ENCODE results near the gene LAMTOR1.

The LAMTOR1 gene

GRCh38 chr11:72111300-72112142 lies 8.4 kb upstream of the LAMTOR1 start:
- Histone ChIP-seq H3K9me3 (ENCODE audit: control insufficient read depth, insufficient read depth, low read length) (no peaks in the 10 kb centered on the region), H3K9ac (ENCODE audit: low read depth, low read length) (peak overlapping the region; percentile 96), H3K4me1 (ENCODE audit: insufficient read depth, low read length) (peaks cover 4% of the 10 kb centered on the region; the same call in 1 of the 2 replicates), H3K36me3 (ENCODE audit: insufficient read depth, low read length) (no peaks in the 10 kb centered on the region)

GRCh38 chr11:72105888-72106287 lies 2.8 kb upstream of the LAMTOR1 start, which contains the start of gene TOMT:
TOMT (plus strand) TSS chr11:72105924; CDS start chr11:72105952, 28 bp downstream.
- Histone ChIP-seq H3K9me3 (ENCODE audit: control insufficient read depth, insufficient read depth, low read length) (no peaks in the 10 kb centered on the region), H3K36me3 (ENCODE audit: insufficient read depth, low read length) (no peaks in the 10 kb centered on the region; the same call in 1 of the 2 replicates), H3K4me1 (ENCODE audit: insufficient read depth, low read length) (0 out of 2 replicates have a peak, but pooled peaks cover 4% of the 10 kb centered on the region), H3K9ac (ENCODE audit: low read depth, low read length) (no peak within 1 kb of the TSS)

GRCh38 chr11:72103754-72104167 lies 664 bp upstream of the LAMTOR1 start:
- H3K9ac ChIP-seq (ENCODE audit: low read depth, low read length) = peak overlapping the region; percentile 44
- H3K4me1 ChIP-seq (ENCODE audit: insufficient read depth, low read length) = 0 out of 2 replicates have a peak, but pooled peaks cover 4% of the 10 kb centered on the region
- no peaks in the 10 kb centered on the region for H3K9me3 ChIP-seq (ENCODE audit: control insufficient read depth, insufficient read depth, low read length)
- H3K36me3 ChIP-seq (ENCODE audit: insufficient read depth, low read length) = no peaks in the 10 kb centered on the region; the same call in 1 of the 2 replicates

GRCh38 chr11:72102631-72102945 lies 509 bp downstream of the LAMTOR1 start:
- Histone ChIP-seq H3K9ac (ENCODE audit: low read depth, low read length) (peak overlapping the region; percentile 92), H3K36me3 (ENCODE audit: insufficient read depth, low read length) (peaks cover 1% of the 10 kb centered on the region), H3K4me1 (ENCODE audit: insufficient read depth, low read length) (0 out of 2 replicates have a peak, but pooled peaks cover 4% of the 10 kb centered on the region), H3K9me3 (ENCODE audit: control insufficient read depth, insufficient read depth, low read length) (no peaks in the 10 kb centered on the region)

GRCh38 chr11:72102162-72102561 lies 935 bp downstream of the LAMTOR1 start:
- Histone ChIP-seq H3K9me3 (ENCODE audit: control insufficient read depth, insufficient read depth, low read length) (no peaks in the 10 kb centered on the region), H3K36me3 (ENCODE audit: insufficient read depth, low read length) (peaks cover 4% of the 10 kb centered on the region), H3K4me1 (ENCODE audit: insufficient read depth, low read length) (0 out of 2 replicates have a peak, but pooled peaks cover 4% of the 10 kb centered on the region), H3K9ac (ENCODE audit: low read depth, low read length) (peak overlapping the region; percentile 92)

GRCh38 chr11:72100462-72100861 lies 2.6 kb downstream of the LAMTOR1 start:
- H3K9me3 ChIP-seq (ENCODE audit: control insufficient read depth, insufficient read depth, low read length) = no peaks in the 10 kb centered on the region
- H3K36me3 ChIP-seq (ENCODE audit: insufficient read depth, low read length) = peaks cover 4% of the 10 kb centered on the region
- H3K4me1 ChIP-seq (ENCODE audit: insufficient read depth, low read length) = 0 out of 2 replicates have a peak, but pooled peaks cover 4% of the 10 kb centered on the region
- H3K9ac ChIP-seq (ENCODE audit: low read depth, low read length) = no peak overlapping the region

- H3K9me3 ChIP-seq (ENCODE audit: control insufficient read depth, insufficient read depth, low read length) = no peaks in the 10 kb centered on the region
- peaks cover 4% of the 10 kb centered on the region for H3K36me3 ChIP-seq (ENCODE audit: insufficient read depth, low read length)
- 0 out of 2 replicates have a peak, but pooled peaks cover 4% of the 10 kb centered on the region for H3K4me1 ChIP-seq (ENCODE audit: insufficient read depth, low read length)
- H3K9ac ChIP-seq (ENCODE audit: low read depth, low read length) = no peak overlapping the region
These were observed 3.1 kb downstream of the LAMTOR1 start for GRCh38 chr11:72100009-72100408.

GRCh38 chr11:72098741-72099140 lies 4.4 kb downstream of the LAMTOR1 start:
- Histone ChIP-seq H3K9me3 (ENCODE audit: control insufficient read depth, insufficient read depth, low read length) (no peaks in the 10 kb centered on the region), H3K36me3 (ENCODE audit: insufficient read depth, low read length) (peaks cover 9% of the 10 kb centered on the region), H3K9ac (ENCODE audit: low read depth, low read length) (no peak overlapping the region), H3K4me1 (ENCODE audit: insufficient read depth, low read length) (0 out of 2 replicates have a peak, but pooled peaks cover 4% of the 10 kb centered on the region)

GRCh38 chr11:72091292-72091691 lies 11.8 kb downstream of the LAMTOR1 start:
- 0 out of 2 replicates have a peak, but pooled peaks cover 5% of the 10 kb centered on the region for H3K36me3 ChIP-seq (ENCODE audit: insufficient read depth, low read length)
- H3K4me1 ChIP-seq (ENCODE audit: insufficient read depth, low read length) = no peaks in the 10 kb centered on the region
- H3K9ac ChIP-seq (ENCODE audit: low read depth, low read length) = no peak overlapping the region
- no peaks in the 10 kb centered on the region for H3K9me3 ChIP-seq (ENCODE audit: control insufficient read depth, insufficient read depth, low read length)

GRCh38 chr11:72088076-72088808 lies 14.9 kb downstream of the LAMTOR1 start:
- Histone ChIP-seq H3K4me1 (ENCODE audit: insufficient read depth, low read length) (no peaks in the 10 kb centered on the region), H3K9ac (ENCODE audit: low read depth, low read length) (no peak overlapping the region), H3K9me3 (ENCODE audit: control insufficient read depth, insufficient read depth, low read length) (no peaks in the 10 kb centered on the region), H3K36me3 (ENCODE audit: insufficient read depth, low read length) (no peaks in the 10 kb centered on the region)

- Histone ChIP-seq H3K9ac (ENCODE audit: low read depth, low read length) (no peak overlapping the region), H3K36me3 (ENCODE audit: insufficient read depth, low read length) (no peaks in the 10 kb centered on the region)
These were observed 17.3 kb downstream of the LAMTOR1 start for GRCh38 chr11:72085621-72086351.

GRCh38 chr11:72084965-72085364 lies 18.1 kb downstream of the LAMTOR1 start:
- H3K9ac ChIP-seq (ENCODE audit: low read depth, low read length) = no peak overlapping the region
- H3K9me3 ChIP-seq (ENCODE audit: control insufficient read depth, insufficient read depth, low read length) = no peaks in the 10 kb centered on the region
- H3K4me1 ChIP-seq (ENCODE audit: insufficient read depth, low read length) = no peaks in the 10 kb centered on the region
- no peaks in the 10 kb centered on the region for H3K36me3 ChIP-seq (ENCODE audit: insufficient read depth, low read length)

More at GRCh38 chr11:72085621-72086351, 17.3 kb downstream of the LAMTOR1 start:
- Histone ChIP-seq H3K9me3 (ENCODE audit: control insufficient read depth, insufficient read depth, low read length) (no peaks in the 10 kb centered on the region), H3K4me1 (ENCODE audit: insufficient read depth, low read length) (no peaks in the 10 kb centered on the region)

GRCh38 chr11:72084076-72084475 lies 19.0 kb downstream of the LAMTOR1 start:
- Histone ChIP-seq H3K9ac (ENCODE audit: low read depth, low read length) (no peak overlapping the region), H3K4me1 (ENCODE audit: insufficient read depth, low read length) (no peaks in the 10 kb centered on the region; the same call in 1 of the 2 replicates), H3K9me3 (ENCODE audit: control insufficient read depth, insufficient read depth, low read length) (no peaks in the 10 kb centered on the region), H3K36me3 (ENCODE audit: insufficient read depth, low read length) (no peaks in the 10 kb centered on the region)

GRCh38 chr11:72083414-72083813 lies 19.7 kb downstream of the LAMTOR1 start:
- H3K36me3 ChIP-seq (ENCODE audit: insufficient read depth, low read length) = no peaks in the 10 kb centered on the region
- H3K4me1 ChIP-seq (ENCODE audit: insufficient read depth, low read length) = peaks cover 4% of the 10 kb centered on the region
- no peak overlapping the region for H3K9ac ChIP-seq (ENCODE audit: low read depth, low read length)
- H3K9me3 ChIP-seq (ENCODE audit: control insufficient read depth, insufficient read depth, low read length) = no peaks in the 10 kb centered on the region

All from ES-I3 (cell line).